ENCODE results near the gene CCDC192.

- TF ChIP-seq CSDC2 (CRISPR knock-in tag; IDR thresholded peaks at IDR 0.05) (no peak), TOX (CRISPR knock-in tag; IDR thresholded peaks at IDR 0.05; ENCODE audit: borderline replicate concordance) (no peak)
These were observed 161.3 kb downstream of the CCDC192 start for GRCh38 chr5:127864511-127864910.

Data from SK-N-SH treated with all-trans-retinoic acid at 6 μM for 48 hours (cell line).